GM19468 (cell line): ENCODE results near the gene DAGLA.
"Not testable (repeated sequence)": the region's sequence is repeated elsewhere in the genome, so short reads cannot be mapped to it uniquely, and the experiment has no call there.

Experiments used
- ATAC-seq: cut with Tn5 transposase; IDR thresholded peaks from one replicate; pipeline ENCODE4 v1.9.1; 2021; ENCODE audit warnings: mild to moderate bottlenecking, moderate library complexity, moderate number of reproducible peaks; ENCODE audit not compliant: unreplicated experiment; ENCODE audit errors: extremely low read depth

The DAGLA gene, protein sequence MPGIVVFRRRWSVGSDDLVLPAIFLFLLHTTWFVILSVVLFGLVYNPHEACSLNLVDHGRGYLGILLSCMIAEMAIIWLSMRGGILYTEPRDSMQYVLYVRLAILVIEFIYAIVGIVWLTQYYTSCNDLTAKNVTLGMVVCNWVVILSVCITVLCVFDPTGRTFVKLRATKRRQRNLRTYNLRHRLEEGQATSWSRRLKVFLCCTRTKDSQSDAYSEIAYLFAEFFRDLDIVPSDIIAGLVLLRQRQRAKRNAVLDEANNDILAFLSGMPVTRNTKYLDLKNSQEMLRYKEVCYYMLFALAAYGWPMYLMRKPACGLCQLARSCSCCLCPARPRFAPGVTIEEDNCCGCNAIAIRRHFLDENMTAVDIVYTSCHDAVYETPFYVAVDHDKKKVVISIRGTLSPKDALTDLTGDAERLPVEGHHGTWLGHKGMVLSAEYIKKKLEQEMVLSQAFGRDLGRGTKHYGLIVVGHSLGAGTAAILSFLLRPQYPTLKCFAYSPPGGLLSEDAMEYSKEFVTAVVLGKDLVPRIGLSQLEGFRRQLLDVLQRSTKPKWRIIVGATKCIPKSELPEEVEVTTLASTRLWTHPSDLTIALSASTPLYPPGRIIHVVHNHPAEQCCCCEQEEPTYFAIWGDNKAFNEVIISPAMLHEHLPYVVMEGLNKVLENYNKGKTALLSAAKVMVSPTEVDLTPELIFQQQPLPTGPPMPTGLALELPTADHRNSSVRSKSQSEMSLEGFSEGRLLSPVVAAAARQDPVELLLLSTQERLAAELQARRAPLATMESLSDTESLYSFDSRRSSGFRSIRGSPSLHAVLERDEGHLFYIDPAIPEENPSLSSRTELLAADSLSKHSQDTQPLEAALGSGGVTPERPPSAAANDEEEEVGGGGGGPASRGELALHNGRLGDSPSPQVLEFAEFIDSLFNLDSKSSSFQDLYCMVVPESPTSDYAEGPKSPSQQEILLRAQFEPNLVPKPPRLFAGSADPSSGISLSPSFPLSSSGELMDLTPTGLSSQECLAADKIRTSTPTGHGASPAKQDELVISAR

DNA sequence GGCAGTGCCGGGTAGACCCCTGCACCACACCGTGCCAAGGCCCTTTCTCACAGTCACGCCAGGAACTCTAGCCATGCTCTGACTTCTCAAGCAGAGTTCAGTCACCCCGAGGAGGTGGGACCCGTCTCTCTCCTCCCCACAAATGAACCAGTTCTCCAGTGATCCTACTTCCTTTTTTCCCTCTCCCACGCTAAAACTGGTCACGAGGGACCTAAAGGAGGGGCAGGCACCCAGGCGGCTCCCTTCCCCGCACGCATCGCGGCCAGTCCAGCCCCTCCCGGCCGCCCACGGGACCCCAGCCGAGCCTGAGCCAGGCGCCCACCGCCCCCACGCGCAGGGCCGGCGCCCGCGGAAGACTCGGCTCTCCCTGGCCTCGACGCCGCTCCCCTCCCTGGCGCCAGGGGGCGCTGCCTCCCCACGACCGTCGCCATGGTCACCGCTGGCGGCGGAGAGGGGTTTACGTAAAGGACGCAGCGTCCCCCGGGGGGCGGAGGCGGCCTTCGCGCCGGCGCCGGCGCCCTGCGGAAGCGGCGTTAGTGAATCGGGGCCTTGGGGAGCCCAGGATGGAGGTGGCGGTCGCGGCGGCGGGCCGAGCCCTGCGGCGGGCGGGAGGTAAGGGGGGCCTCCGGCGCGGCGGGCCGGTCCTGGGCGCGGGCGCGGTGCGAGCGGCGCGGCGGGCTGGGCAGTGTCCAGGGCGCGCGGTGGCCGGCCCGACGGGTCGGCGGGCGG, at the start of gene DAGLA:
Gene DAGLA, plus strand, starts transcription at position 499 of the 729 bp plus-strand sequence. CDS start 39,765 bp downstream, outside the sequence.
- ATAC-seq: no peak

DNA sequence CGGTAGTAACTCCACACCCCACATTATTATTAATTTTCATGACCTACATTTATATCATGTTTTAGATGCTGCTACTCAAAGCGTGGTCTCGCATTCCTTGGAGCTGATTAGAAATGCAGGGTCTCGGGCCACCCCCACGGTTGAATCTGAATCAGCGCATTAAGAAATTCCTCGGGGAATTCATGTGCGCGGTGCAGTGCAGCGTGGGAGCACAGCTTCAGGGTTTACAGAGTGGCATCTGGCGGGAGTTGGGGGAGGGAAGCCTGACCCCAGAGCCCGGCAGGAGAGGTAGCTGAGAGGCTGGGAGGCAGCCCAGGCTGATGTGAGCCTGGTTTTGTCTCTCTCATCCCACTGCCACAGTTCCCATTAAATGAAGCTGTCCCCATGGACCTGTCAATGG, 48.1 kb upstream of the DAGLA start:
- no peak for ATAC-seq

DNA sequence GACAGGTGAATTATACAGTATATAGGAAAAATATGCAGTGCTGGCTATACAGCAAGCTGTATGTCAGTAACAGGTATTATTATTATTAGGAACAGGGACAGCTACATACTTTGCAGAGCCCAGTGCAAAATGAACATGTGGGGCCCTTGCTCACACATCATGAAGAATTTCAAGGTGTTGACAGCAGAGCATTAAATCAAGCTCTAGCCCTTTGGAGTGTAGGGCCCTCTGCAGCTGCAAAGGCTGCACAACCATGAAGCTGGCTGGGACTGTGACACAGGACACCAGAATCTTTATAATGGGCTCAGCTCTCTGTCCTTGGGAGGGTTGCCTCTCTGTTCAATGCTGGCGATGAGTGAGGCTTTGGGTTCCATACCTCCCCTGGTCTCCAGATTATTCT, 44.9 kb upstream of the DAGLA start:
- ATAC-seq: no peak

DNA sequence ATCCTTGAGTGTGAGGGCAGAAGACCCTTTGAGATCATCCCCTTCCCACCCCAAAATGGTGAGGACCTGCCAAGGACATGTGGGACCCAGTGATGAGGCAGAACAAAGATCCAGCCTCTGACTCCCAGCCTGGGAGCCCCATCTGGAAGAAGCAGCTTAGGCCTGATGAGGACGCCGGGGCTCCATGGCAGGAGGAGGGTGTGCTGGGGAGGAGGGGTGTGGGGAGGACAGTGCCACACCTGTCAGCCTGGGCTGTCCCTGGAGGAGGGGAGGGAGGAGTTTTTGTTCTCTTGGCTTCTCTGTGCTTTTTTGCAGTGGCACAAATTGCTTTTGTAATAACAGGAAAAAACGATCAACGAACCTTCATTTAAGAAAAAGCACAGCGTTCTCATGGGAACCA, 44.4 kb upstream of the DAGLA start:
- no peak for ATAC-seq

DNA sequence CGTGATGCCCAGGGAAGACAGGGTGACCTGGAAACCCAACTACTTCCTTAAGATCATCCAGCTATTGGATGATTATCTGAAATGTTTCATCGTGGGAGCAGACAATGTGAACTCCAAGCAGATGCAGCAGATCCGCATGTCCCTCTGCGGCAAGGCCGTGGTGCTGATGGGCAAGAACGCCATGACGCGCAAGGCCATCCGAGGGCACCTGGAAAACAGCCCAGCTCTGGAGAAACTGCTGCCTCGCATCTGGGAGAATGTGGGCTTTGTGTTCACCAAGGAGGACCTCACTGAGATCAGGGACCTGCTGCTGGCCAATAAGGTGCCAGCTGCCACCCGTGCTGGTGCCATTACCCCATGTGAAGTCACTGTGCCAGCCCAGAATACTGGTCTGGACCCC, 43.5 kb upstream of the DAGLA start:
- no peak for ATAC-seq

DNA sequence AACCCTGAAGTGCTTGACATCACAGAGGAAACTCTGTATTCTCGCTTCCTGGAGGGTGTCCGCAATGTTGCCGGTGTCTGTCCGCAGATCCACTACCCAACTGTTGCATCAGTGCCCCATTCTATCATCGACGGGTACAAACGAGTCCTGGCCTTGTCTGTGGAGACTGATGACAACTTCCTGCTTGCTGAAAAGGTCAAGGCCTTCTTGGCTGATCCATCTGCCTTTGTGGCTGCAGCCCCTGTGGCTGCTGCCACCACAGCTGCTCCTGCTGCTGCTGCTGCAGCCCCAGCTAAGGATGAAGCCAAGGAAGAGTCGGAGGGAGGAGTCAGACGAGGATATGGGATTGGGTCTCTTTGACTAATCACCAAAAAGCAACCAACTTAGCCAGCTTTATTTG, 42.9 kb upstream of the DAGLA start:
- ATAC-seq: no peak

DNA sequence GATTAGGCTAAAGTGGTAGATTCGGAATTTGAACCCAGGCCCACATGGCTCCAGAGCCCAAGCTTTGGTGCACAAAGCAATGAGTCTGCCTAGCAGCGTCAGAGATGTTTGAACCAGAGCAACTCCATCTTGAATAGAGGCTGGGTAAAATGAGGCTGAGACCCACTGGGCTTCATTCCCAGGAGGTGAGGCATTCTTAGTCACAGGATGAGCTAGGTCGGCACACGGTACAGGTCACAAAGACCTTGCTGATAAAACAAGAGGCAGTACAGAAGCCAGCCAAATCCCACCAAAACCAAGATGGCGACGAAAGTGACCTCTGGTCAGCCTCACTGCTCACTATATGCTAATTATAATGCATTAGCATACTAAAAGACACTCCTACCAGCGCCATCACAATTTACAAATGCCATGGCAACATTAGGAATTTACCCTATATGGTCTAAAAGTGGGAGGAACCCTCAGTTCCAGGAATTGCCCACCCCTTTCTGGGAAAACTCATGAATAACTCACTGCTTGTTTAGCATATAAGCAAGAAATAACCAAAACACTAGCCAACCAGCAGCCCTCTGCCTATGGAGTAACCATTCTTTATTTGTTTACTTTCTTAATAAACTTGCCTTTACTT, 40.3 kb upstream of the DAGLA start:
- ATAC-seq: no peak

DNA sequence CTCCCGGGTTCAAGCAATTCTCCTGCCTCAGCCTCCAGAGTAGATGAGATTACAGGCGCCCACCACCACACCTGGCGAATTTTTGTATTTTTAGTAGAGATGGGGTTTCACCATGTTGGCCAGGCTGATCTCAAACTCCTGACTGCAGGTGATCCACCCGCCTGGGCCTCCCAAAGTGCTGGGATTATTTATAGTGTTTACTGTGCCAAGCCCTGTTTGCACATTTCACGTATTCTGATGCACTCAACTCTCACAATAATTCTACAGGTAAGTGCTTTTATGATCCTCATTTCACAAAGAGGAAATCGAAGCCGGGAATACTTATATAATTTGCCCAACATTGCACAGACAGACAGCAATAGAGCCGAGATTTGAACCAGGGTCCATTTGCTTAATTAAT, 38.0 kb upstream of the DAGLA start:
- no peak for ATAC-seq

DNA sequence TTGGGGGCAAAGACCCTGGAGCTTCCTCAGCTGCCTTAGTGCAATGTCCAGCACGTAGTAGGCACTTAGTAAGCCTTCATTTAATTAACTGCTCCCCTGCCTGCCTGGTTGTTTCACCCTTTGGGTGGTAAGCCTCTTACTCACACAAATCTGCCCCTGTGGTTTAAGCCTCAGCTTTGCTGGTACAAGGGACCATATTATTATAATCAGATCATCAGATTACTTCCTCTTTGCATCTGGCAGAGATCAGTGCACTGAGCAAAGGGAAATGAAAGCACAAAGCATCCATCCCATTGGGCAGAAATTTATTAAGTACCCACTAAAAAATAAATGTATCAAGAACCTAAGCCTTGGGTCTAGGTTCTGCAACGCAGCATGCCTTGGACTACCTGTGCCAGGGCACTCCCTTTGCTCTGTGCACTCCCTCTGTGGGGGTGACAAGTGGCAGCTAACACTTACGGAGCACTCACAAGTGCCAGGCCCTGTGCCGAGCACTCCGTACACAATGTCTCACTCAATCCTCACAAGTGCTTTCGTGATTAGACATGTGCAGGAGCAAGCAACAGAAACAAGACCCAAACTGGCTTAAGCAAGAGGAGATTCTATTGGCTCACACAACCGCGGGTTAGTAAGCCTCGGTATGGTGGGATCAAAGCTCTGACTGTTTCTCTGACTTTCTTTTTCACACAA, 34.9 kb upstream of the DAGLA start:
- no peak for ATAC-seq

DNA sequence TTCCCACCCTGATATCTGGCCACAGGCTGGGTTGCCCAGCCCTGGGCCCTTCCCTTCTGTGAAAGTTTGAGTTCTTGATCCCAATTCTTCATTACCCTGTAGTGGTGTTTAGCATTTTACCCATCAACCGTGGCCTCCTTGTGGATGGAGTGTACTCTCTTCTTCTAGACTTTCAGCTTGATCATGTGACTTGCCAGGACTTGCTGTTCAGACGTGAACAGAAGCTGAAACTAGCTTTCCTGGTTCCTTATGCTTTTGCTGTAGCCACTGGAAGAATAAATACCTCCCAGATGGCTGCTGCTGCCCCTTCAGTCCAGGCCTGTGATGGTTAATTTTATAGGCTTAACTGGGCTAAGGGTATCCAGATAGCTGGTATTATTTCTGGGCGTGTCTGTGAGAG, 32.7 kb upstream of the DAGLA start:
- ATAC-seq: no peak

DNA sequence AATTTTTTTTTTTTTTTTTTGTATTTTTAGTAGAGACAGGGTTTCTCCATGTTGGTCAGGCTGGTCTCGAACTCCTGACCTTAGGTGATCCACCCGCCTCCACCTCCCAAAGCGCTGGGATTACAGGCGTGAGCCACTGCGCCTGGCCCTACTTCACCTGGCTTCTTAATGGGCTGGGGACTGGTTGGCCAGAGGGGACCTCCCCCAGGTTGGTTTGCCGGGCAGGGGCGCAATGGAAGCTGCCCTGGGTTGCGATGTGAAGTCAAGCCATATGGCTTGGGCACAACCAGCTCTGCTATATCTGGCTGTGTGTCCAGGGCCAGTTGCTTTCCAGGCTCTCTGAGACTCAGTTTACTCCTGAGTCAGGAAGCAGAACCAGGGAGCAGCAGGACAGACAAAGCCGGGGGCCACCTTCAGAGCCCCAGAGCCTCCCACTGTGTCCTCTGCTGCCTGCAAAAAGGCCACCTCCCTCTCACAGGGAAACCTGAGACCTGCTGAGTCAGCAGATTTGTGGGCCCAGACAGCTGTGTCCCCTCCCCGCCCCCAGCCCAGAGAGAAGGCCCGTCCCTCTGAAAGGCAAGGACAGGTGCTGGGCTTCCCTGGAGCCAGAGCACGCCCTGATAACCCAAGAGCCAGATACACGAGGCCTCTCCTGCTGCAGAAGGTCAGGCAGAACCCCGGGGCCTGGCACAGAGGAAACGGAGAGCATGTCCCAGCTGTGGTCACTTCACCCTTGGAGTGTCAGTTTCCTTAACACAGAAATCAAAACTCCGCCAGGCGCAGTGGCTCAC, 29.2 kb upstream of the DAGLA start:
- no peak for ATAC-seq

DNA sequence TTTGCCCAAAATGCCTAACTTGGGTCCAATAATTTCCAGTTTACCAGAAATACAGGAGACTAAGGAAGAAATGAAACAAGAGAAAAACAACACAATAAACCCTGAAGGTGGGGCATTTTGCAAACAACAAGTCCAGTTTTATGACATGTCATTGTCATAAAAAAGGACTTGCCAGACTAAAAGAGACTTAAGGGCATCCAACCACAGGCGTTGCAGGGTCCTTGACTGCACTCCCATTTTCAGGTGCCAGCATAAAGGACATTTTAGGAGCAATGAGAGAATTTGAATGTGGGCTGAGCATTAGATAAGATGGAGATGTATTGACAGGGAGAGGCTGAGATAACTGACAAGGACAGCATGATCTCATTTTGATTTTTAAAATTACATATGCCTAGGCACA, 28.1 kb upstream of the DAGLA start:
- no peak for ATAC-seq

DNA sequence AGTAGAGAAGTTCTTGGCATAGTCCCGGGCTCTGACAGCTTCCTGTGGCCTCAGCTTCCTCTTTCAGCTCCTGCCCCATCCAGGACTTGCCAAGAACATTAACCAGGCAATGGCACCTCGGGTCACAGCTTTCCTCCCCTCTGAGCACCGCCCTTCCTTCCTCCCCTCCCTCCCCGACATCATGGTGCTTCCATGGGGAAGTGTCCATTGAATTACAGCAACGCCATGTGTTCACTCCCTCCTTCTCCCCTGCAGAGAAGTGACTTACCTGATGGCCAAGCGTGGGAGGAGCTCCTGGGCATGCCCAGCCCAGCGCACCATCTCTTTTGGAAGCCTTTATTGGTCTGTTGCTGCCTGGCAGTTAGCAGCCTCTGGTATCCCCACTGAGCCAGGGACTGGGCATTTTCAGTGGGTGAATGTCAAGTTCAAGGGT, 25.8 kb upstream of the DAGLA start:
- no peak for ATAC-seq

DNA sequence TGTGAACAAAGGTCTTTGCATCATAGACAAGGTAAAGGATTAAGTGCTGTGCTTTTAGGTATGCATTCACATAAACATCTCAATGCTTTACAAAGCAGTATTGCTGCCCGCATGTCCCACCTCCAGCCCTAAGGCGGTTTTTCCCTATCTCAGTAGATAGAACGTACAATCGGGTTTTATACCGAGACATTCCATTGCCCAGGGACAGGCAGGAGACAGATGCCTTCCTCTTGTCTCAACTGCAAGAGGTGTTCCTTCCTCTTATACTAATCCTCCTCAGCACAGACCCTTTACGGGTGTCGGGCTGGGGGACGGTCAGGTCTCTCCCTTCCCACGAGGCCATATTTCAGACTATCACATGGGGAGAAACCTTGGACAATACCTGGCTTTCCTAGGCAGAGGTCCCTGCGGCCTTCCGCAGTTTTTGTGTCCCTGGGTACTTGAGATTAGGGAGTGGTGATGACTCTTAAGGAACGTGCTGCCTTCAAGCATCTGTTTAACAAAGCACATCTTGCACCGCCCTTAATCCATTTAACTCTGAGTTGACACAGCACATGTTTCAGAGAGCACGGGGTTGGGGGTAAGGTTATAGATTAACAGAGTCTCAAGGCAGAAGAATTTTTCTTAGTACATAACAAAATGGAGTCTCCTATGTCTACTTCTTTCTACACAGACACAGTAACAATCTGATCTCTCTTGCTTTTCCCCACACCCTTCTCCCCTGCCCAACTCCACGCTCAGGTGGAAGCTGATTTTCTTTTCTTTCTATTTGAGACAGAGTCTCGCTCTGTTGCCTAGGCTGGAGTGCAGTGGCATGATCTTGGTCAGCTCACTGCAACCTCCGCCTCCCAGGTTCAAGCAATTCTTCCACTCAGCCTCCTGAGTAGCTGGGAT, 24.7 kb upstream of the DAGLA start:
- ATAC-seq: not testable (repeated sequence)

DNA sequence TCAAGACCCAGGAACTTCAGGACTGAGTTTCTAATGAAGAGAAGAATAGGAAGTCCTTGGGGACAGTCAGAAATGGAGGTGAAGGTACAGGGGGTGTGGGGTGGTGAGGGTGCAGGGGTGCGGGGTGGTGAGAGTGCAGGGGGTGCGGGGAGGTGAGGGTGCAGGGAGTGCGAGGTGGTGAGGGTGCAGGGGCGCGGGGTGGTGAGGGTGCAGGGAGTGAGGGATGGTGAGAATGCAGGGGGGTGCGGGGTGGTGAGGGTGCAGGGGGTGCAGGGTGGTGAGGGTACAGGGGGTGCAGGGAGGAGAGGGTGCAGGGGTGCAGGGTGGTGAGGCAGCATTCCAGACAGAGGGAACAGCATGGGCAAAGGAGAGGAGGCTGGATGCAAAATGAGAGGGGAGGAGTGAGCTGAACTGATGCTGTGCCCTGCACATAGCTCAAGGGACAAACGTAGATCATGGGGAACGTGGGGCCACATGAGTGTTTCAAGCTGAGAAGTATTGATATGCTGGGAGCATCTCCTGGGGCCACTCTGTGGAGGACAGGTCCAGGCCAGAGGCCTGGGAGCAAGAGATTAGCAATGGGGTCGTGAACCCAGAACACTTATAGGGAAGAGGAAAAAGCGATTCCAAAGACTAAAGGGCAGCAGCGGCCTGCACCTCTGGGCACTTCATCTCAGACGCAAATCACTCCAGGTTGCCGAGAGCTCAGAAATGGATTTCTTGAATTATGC, 23.7 kb upstream of the DAGLA start:
- no peak for ATAC-seq

DNA sequence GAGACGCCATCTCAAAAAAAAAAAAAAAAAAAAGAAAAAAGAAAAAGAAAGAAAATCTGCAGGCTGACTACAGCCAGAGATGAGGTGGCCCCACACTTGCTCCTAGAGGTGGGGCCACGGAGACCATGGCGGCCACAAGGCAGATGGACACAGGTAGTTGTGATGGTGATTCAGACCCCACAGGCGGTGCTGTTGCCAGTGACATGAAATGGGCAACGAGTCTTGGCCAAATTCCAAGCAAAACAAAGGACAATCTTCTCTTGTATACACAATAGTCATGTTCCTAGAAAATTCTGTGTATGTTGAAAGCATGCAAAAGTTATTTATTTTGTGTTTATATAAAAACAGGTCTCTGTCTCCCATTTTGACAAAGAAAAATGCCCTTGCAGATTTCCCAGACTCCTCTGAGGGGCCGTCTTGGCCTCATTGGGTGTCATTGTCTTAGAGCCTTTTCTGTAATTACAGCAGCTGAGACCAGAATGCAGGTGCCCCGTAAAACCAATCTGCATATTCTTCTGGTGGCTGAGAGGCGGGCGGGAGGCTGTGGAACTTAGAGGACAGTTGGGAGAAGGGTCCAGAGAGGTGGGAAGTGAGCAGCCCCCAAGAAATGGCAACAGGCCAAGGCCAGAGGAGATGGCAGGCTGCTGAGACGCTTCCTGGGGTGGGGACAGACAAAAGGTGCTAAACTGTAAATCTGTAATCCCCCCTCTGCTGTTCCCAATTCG, 22.5 kb upstream of the DAGLA start:
- no peak for ATAC-seq
